Urothelium cell line (cell line): ENCODE data around the gene SPRY1.
A peak's percentile ranks its signal among the peaks of the same experiment; 100 is the strongest.

Source experiments
- DNase-seq: peaks from one replicate; pipeline ENCODE4 v3.0.0; 2011; ENCODE audit warnings: low spot score, mixed read lengths
- FAIRE-seq: peaks from 2 replicates; lab custom pipeline; 2011; peaks lifted over from hg19 to GRCh38; lab: Jason Lieb, UNC

Gene SPRY1

DNA sequence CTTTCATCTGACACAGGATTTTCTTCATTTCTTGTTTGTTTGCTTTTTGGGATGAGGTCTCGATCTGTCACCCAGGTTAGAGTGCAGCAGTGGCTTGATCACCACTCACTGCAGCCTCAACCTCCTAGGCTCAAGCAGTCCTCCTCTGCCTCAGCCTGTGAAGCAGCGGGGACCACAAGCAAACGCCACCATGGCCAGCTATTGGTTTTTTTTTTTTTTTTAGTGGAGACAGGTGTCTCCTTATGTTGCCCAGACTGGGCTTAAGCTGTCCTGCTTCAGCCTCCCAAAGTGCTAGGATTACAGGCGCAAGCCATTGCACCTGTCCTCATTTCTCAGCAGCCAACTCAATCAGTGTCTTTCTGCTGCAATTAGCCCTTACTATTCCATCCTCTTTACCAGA is 10.3 kb downstream of the SPRY1 start:
- DNase-seq (no peak), FAIRE-seq (no peak)

DNA sequence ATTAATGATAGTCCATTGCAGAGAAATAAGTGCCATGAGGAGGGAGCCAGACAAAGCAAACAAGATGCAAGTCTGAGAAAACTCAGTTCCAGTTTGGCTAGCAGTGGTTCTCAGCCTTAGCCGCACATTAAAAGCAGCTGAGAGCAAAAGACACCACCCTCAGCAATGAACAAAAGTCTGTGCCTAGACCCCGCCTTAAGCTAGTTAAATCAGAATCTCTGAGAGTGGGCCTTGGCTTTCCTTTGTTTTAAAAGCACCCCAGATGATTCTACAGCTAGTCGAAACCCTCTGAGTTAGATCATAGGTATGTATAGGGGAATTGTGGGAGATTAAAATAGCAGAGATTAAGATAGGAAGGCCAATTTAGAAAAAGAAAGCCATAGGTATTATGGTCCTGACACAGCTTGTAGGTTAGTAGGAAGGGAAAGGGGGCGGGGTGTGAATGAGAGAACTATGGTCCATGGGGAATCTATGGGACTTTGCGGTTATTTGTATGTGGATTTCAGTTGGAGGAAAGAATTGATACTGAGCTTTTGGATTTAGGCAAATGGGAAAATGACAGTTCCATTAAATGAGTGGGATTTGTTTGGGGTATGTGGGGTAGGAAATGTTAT is 12.0 kb downstream of the SPRY1 start:
- DNase-seq: no peak
- no peak for FAIRE-seq

DNA sequence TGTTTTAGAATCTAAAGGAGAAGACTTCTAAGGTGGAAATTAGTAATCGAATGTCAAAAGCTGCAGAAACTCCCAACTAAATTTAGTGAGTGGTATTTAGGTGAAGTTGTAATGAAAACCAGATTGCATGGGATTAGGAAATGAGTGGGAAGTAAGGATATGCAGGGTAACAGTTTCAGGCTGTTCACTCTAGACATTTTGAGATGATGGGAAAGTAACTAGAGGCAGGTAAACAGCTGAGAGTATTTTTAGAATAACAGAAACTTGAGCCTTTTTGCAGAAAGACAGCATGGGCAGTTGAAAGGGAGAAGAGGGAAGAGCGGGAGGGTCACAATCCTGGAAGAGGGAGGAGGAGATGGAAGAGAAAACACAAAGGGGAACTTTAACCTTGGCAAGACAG is 12.7 kb downstream of the SPRY1 start:
- no peak for DNase-seq
- FAIRE-seq: no peak

DNA sequence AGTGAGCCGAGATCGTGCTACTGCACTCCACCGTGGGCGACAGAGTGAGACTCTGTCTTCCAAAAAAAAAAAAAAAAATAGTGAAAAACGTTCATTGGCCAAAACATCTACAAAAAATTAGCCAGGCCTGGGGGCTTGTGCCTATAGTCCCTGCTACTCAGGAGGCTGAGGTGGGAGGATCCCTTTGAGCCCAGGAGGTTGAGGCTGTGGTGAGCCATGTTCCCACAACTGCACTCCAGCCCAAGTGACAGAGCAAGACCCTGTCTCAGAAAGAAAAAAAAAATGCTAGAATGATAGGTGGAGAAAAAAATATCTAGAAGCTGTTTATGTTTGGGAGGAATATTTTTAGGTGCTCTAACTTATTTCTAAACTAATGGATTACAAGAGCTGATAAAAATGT is 14.9 kb downstream of the SPRY1 start:
- DNase-seq: no peak
- FAIRE-seq: no peak

DNA sequence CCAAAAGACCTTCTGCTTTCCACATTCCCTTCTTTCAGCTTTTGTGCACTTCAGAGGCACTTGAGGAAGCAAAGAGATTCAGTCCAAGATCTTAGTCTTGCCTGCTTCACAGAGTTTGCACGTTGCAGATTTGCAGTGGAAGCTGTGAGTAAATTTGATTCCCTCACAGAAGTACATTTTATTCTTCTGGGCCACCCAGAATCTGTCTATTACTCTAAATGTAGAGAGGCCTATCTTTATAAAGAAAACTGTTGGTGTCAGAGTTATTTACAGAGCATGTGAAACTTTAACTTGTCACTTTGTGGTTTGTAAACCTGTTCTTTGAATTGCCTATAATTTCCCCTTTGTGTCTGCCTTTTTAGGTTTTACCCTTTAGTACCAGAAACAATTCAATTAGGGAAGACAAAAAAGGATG is 15.5 kb downstream of the SPRY1 start:
- no peak for DNase-seq
- no peak for FAIRE-seq

DNA sequence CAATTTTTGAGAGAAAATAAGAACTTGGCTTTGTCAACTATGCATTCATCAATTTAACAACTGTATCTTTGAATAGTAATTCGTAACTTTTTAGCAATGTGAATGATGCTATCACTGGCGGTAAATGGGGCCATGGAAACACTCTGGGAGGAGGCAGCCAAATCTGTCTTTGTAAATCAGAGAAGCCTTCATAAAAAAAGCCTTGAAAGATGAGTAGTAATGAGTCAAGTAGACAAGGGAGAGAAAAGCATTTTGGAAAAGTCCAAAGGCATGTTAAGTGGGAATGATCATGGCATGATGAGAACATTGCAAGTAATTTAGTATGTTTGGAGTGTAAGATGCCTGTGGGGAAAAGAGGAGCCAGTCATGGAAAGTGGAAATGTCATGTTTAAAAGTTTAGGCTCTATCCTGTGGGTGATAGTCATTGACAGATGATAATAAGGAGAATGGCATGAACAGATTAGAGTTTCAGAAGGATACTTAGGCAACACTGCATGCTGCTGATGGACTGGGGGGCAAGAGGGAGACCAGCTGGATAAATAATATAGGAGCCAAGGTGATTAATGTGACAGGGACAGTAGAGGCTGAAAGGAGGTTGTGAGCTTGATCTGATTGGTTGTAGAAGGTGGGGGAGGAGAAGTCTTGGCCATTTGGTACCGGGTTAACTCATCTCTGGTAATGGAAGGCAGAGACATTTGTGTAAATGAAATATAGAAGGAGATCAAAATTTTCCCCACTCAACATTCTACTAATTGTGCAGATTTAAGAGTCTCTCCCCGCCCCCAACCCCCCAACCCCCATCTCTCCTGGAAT is 16.3 kb downstream of the SPRY1 start:
- FAIRE-seq: no peak
- DNase-seq: no peak

DNA sequence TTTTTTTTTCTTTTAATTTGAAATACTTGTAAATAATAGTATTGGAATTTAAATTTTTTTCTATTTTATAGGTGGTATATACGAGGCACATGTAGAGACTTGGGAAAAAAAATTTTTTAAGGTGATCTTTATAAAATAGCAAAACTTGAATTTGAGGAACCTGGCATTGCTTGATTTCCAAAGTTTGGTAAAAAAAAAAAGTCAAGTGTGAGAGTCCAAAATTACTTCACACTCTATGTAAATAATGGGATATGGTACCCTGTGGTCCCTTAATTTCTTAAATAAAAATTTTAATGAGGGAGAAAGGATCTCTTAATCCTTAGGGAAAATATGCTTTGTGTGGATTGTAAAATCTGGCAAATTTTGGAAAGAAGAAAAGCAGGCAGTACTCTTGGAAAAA is 19.0 kb downstream of the SPRY1 start:
- DNase-seq: no peak
- no peak for FAIRE-seq

DNA sequence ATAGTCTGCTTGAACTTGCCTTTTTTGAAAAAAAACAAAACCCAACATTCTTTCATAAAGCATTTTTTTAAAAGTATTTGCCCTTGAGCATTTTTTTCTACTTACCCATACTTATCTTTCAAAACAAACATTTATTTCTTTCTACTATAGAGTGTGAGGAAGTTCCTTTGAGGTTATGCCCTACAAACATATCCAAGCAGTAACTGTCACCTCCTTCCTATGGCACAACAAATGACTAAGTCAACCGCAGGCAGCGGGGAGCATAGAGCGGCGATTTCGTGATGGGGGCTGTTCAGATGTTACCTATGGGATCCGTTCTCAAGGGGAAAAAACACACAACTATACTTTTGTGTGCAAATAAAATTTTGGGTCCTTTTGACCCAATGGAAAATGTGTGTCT is 19.4 kb downstream of the SPRY1 start:
- peak; percentile 55 for FAIRE-seq
- peak; percentile 59 for DNase-seq

DNA sequence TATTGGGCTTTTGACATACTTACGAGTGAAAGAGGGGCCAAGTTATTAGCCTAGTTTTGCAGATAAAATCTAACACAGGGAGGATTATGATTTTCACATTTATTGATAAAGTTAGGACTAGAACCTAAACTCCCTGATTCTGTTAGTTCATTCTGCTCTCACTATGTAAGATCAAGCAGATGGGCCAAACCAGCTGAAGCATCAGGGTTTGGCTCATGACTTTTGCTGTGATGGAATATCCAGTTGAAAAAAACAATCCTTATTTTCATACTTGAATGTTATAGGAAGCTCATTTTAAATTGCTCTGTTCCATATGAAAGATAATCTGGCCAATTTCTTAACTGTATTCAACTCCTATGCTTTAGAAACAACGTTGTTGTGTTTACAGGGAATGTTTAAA is 21.2 kb downstream of the SPRY1 start:
- FAIRE-seq (no peak), DNase-seq (no peak)

DNA sequence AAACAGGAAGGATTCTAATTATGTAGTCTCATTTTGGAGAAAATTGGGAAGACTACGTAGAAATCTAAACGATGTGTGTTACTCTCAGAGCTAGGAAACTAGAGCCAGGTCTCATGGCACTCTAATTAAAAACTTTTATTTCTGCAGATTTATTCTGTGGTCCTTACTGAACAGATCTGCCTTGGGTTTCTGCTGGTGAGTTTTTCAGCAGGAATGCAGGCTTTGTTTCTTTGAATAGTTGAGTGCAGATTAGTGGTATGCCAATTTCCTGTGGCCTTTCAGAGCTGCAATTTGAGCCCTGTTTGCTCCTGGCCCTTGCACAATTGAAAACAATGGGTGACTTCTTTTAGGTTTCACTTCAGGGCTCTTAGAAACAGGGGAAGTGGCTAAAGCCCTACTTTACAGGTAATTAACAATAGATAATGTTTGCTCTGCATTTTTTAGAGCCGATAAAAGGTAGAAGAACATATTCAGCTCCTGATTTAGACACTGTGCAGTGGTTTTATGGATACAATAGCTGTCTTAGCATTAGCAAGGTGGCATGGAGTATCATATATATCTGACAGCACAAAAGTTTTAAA is 21.8 kb downstream of the SPRY1 start:
- FAIRE-seq (no peak), DNase-seq (peak; percentile 72)

DNA sequence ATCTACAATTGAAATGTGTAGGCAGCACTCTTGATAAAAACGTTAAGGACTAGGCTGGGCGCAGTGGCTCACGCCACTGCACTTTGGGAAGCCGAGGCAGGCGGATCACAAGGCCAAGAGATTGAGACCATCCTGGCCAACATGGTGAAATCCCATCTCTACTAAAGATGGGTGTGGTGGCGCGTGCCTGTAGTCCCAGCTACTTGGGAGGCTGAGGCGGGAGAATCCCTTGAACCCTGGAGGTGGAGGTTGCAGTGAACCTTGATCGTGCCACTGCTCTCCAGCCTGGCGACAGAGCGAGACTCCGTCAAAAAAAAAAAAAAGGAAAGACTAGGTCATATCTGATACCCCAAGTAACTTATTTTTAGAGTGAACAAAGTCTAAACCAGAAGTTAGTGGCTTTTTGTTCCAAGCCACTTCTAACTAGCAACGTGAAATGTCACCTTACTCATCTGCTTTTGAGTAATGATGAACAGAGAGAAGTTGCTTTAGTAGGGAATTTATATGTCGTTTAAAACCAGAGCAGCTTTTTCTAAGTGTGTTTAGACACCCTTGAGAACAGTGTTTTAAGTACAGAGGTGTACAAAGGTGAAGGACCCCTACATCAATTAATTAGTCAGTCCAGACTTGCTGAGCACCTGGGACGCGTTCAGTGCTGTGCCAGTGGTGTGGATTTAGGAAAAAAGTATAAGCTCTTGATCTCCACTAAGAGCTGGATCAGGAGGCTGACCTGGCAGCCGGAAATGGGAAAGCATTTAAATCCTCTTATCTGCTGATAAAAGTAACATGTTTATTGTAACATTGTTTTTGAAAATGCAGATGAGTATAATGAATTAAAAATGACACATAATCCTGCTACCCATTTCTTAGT is 23.5 kb downstream of the SPRY1 start:
- FAIRE-seq (no peak), DNase-seq (no peak)

DNA sequence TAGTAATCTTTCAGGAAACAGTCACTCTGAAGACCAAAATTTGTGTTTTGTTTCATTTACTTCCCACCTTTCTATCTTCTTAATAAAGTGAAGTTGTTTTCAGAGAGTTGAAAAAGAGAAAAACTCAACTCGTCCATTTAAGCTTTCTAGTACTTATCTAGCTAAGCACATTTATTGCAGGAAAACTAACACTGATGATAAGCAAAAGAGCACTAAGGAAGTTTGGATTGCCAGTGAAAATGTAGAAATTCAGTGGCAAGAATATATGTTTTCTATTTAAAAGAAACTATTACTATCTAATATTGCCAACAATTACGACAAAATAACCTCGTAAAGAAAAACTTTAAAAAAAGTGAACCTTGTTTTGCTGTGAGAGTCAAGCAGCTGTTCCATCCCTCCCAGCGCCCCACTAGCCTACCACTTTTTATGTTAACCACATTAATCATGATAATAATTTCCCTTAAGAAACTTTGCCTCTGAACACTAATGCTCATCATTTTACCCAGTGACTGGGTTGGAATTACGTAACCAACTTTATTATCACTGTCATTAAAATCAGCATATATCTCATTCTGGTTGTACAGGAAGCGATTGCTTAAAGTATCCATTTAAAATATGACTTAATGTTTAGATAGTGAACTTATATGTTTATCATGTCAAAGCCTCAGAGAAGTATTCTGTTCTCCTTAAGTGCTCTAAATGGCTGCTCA is 24.8 kb downstream of the SPRY1 start:
- DNase-seq (no peak), FAIRE-seq (no peak)

DNA sequence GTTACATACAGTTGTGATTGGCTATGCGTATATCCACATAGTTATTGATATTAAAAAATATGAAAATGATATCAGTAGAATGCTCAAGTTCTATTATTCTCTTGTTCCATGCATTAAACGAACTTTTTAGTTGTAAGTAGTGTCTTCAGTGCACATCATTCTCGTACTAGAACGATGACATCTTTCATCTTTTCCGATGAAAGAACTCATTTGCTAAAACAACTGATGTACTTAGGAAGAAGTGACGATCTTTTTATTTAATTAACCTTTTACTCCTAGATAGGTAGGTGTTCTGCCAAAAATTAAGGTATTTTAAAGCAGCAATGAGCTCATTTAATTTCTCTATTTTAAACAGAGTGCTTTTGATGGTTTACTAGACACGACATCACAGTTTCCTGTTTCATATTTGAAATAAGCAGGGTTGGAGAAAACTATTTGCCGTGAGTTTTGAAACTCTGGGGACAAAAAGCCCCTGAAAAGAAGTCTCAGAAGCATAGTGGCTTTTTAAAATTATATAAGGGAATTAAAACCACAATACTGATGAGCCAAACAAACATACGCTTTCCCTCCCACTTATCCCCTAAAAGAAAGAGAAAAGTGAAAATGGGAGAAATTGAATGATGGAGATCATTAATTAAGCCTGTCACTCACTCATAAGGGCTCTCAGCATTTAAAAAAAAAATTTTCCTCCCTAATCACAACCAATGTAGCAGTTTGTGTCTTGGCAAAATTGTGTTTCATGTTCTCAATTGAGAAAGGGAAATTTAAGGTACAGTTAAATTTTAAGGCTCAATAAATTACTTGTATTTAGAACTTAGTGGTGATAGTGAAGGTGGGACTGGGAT is 25.6 kb downstream of the SPRY1 start:
- FAIRE-seq (no peak), DNase-seq (no peak)

DNA sequence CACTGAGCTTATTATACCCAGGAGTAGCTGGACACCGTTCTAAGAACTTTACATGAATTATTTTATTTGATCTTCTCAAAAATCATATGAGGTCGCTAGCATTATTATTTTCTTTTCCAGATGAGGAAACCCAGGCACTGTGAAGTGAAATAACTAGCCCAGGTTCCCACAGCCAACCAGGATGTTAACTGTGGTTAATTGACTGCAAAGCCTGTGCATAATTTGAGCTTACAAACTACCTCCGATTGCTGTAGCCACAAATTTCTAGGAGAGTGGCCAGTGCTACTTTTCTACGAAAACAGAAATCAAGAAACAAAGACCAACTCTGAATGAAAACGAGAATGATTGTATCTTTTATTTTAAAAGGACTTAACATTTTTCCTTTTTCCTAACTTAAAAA is 27.2 kb downstream of the SPRY1 start:
- no peak for DNase-seq
- FAIRE-seq: no peak

DNA sequence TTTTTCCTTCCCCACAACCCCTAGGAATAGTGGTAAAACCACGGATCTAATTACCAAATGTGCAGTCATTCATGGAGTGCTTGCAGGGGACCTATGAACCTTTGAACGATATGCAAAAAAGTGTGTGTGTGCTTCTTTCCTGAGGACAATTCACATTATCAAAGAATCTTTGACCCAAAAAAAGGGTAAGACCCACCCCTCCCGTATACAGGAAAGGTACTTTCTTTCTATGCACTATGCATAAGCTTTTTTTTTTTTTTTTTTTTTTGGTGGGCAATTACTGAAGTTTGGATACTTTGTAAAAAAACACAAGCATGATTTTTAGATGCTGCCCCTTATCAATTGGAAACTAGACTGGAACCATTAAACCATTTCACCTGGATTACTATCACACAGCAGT is 31.4 kb downstream of the SPRY1 start:
- no peak for FAIRE-seq
- no peak for DNase-seq

DNA sequence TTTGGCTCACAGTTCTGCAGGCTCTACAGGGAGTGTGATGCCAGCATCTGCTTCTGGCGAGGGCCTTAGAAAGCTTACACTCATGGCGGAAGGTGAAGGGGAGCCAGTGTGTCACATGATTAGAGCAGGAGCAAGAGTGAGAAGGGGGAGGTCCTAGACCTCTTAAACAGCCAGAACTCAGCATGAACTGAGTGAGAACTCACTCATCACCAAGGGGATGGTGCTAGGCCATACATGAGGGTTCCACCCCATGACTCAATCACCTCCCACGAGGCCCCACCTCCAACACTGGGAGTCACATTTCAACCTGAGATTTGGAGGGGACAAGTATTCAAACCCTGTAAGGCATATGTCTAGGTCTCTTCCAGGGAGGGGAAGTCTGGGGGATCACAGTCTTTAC is 33.4 kb downstream of the SPRY1 start:
- DNase-seq (no peak), FAIRE-seq (no peak)

DNA sequence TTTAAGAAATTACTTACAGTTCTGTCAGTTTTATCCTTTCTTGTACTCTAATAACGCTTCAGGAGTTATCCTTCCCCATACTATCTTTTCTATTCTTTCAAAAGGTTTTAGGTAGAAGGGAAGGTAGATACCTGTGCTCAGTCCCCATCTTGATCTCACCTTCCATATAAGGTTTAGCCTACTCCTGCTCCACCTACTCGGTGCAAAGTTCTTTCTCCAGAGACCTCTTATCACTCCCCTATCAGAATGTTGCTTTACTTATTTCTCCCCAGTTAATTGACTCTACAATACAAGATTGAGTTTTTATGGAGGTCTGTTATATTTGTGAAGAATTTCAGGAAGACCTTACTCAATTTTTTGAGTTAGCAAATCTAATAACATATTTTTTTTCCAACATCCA is 33.9 kb downstream of the SPRY1 start:
- FAIRE-seq: no peak

DNA sequence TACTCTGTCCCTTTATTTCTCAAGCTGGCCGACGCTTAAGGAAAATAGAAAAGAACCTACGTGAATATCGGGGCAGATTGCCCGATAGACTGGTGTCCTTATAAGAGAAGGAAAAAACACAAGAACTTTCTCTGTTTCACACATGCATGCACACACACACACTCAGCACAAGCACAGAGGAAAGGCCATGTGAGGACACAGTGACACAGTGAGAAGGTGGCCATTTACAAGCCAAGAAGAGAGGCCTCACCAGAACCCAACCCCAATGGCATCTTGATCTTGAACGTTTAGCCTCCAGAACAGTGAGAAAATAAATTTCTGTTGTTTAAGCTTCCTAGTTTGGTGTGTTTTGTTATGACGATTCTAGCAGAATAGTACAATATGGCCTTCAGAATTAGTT is 37.0 kb downstream of the SPRY1 start:
- FAIRE-seq: no peak
- DNase-seq: no peak

More for the DNA sequence above, 33.9 kb downstream of the SPRY1 start:
- DNase-seq: no peak

DNA sequence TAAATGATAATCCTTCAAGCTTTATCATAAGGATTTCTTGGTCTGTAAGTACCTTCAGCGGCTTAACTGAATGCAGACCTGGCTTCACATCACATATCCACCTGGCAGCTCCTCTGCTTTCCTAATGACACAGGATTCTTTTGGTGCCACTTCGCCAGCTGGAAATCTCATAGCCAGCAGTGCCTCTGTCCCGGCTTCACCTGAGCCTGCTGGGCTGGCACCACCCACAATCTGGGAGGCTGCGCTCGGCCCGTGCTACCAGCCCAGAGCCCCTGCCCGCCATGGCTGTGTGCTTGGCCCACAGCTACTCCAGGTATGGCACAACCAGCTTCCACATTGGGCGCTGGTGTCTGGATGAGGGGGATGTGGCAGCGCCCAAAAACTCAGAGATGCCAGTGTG is 37.4 kb downstream of the SPRY1 start:
- FAIRE-seq (no peak), DNase-seq (no peak)
